Eye (tissue), 1 donor: ENCODE data around the gene CUZD1.
"Not testable (repeated sequence)": the region's sequence is repeated elsewhere in the genome, so short reads cannot be mapped to it uniquely, and the experiment has no call there.

ENCODE experiments used
- DNase-seq: peaks from one replicate; pipeline ENCODE4 v3.0.0-alpha.2; 2015

The CUZD1 gene

GRCh38 chr10:122845783-122846332 lies at the start of gene CUZD1:
TSS of gene CUZD1 (minus strand) at chr10:122845857. CDS start at chr10:122845843, 14 bp downstream.
- DNase-seq: peak; percentile 2

GRCh38 chr10:122894261-122894944 lies 48.7 kb upstream of the CUZD1 start:
- DNase-seq: no peak

GRCh38 chr10:122884166-122884565 lies 38.5 kb upstream of the CUZD1 start:
- DNase-seq: no peak

- DNase-seq: no peak
Measured at GRCh38 chr10:122882766-122883165, 37.1 kb upstream of the CUZD1 start.

- peak; percentile 99 for DNase-seq
Measured at GRCh38 chr10:122879339-122880273, 33.9 kb upstream of the CUZD1 start, which contains the start of gene FAM24B. TSS of gene FAM24B (minus strand) at chr10:122879581. CDS start at chr10:122850515, 29,066 bp downstream.

GRCh38 chr10:122878799-122879338 lies 33.2 kb upstream of the CUZD1 start:
- DNase-seq: no peak

GRCh38 chr10:122877264-122877663 lies 31.6 kb upstream of the CUZD1 start:
- DNase-seq: no peak

- peak; percentile 53 for DNase-seq
Measured at GRCh38 chr10:122876467-122876855, 30.8 kb upstream of the CUZD1 start.

- DNase-seq: no peak
Measured at GRCh38 chr10:122875843-122876466, 30.3 kb upstream of the CUZD1 start.

GRCh38 chr10:122871947-122872346 lies 26.3 kb upstream of the CUZD1 start:
- not testable (repeated sequence) for DNase-seq

GRCh38 chr10:122868768-122869167 lies 23.1 kb upstream of the CUZD1 start:
- DNase-seq: not testable (repeated sequence)

- not testable (repeated sequence) for DNase-seq
Measured at GRCh38 chr10:122866757-122867482, 21.3 kb upstream of the CUZD1 start.

- no peak for DNase-seq
Measured at GRCh38 chr10:122864901-122865300, 19.2 kb upstream of the CUZD1 start.

GRCh38 chr10:122864194-122864592 lies 18.5 kb upstream of the CUZD1 start:
- DNase-seq: no peak

GRCh38 chr10:122863216-122864193 lies 17.8 kb upstream of the CUZD1 start:
- DNase-seq: no peak

- DNase-seq: no peak
Measured at GRCh38 chr10:122861711-122862161, 16.1 kb upstream of the CUZD1 start.

GRCh38 chr10:122859527-122859926 lies 13.9 kb upstream of the CUZD1 start:
- DNase-seq: no peak

- not testable (repeated sequence) for DNase-seq
Measured at GRCh38 chr10:122858042-122858441, 12.4 kb upstream of the CUZD1 start.

GRCh38 chr10:122856902-122857301 lies 11.2 kb upstream of the CUZD1 start:
- no peak for DNase-seq

GRCh38 chr10:122855745-122856144 lies 10.1 kb upstream of the CUZD1 start:
- no peak for DNase-seq

GRCh38 chr10:122854648-122855047 lies 9.0 kb upstream of the CUZD1 start:
- DNase-seq: no peak
